HG03469 (cell line): ENCODE measurements around the gene SMG5.

Source experiments
- ATAC-seq: cut with Tn5 transposase; IDR thresholded peaks from one replicate; pipeline ENCODE4 v1.9.1; 2021; ENCODE audit warnings: mild to moderate bottlenecking, moderate library complexity, moderate number of reproducible peaks; ENCODE audit not compliant: unreplicated experiment

The SMG5 gene

DNA sequence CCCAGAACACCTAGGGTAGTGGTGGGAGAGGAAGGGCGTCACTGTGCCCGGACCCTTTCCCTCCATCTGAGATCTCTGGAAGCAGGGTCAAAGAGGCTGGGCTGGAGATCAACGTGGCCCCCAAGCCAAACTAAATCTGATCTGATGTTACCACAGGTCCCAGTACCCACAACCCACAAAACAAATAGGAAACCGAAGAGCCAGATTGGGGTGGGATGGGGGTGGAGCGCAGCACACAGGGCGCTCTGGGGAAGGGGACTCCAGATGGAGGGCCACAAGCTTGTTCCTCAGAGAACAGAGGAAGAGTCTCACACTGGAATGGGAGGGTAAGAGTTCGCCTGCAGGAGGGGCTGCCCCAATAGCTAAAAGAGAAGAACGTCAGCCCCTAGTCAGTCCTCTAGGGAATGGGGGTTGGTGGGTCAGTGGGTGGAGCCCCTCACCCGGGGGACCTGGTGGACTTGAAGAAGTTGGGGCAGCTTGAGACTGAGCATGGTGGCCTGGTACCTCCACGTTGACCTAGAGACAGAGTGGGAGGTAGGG, 36.3 kb downstream of the SMG5 start:
- ATAC-seq: no peak

DNA sequence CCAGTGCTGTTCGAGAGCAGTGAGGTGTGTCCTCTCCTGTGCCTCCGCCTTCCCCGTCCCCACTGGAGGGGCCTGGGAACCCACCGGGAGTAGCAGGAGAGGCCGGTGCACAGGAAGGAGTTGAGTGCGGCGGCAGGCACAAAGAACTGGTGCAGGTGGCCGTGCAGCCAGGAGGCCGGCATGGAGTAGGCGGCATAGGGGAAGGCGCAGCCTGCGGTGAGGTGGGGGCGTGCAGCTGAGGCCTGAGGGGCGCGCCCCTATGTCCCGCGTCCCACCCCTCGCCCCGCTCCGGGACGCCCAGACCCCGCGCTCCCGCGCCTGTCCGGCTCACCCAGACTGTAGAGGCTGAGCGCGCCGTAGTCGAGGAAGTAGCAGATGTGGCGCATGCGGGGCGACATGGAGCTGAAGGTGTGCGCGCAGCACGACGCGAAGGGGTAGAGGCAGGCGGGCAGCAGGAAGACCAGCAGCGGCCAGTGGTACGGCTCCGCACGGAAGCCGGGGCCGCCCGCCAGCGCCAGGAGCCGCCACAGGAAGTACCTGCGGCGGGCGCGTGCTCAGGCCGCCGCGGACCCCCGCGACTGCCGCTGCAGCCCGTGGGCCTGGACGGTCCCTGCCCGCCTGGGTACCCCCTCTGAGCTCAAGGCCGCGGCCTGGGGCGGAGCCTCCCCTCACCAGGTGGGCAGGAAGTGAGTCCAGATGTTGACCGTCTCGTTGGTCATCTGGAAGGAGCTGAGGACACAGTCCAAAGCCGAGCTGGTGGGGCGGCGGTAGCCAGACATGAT, 37.0 kb downstream of the SMG5 start:
- ATAC-seq: no peak

DNA sequence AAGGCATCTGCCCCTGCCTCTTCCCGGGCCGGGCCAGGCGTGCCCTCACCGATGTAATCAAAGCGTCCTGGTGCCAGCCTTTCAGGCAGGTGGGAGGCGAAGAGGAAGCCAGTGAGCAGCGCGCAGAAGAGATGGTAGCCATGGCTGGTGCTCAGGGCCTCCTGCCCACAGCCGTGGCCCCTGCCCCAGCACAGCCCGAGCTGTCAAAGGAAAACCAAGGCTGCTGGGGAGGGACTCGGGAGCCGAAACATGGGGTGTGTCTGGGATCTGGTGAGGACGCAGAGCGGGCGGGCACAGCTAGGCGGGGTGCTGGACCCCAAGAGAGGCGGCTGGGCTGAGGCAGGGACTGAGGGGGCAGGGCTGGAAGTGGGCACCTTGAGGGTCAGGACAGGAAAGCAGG, 37.9 kb downstream of the SMG5 start:
- ATAC-seq: no peak

DNA sequence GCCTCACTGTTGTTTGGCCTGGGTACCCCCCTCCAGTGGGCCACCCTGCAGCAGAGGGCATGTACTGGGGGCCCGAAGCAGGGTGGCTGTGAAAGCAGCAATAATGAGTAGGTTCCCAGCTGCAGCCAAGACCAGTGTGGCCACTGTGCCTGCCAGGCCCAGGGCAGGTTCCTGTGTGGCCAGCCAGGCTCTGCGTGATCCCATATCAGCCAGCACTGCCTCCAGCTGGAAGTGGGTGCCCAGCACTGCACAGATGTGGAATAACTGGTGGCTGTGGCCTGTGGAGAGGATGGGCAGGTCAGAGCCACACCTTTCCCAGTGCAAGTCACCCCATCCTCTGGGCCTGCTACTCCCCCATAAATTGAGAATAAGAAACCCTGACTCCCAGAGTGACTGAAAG, 38.5 kb downstream of the SMG5 start:
- no peak for ATAC-seq

DNA sequence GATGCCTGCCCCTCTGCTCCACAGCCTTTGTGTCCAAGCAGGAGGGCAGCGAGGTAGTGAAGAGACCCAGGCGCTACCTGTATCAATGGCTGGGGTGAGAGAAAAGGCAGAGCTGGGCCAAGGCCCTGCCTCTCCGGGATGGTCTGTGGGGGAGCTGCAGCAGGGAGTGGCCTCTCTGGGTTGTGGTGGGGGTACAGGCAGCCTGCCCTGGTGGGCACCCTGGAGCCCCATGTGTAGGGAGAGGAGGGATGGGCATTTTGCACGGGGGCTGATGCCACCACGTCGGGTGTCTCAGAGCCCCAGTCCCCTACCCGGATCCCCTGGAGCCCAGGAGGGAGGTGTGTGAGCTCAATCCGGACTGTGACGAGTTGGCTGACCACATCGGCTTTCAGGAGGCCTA, 39.9 kb downstream of the SMG5 start:
- ATAC-seq: no peak

DNA sequence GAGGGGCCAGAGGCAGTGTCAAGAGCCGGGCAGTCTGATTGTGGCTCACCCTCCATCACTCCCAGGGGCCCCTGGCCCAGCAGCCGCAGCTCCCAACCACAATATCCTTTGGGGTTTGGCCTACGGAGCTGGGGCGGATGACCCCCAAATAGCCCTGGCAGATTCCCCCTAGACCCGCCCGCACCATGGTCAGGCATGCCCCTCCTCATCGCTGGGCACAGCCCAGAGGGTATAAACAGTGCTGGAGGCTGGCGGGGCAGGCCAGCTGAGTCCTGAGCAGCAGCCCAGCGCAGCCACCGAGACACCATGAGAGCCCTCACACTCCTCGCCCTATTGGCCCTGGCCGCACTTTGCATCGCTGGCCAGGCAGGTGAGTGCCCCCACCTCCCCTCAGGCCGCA, 40.7 kb downstream of the SMG5 start, which contains the start of gene BGLAP:
Gene BGLAP, plus strand, starts transcription at position 259 of the 400 bp plus-strand sequence. Its CDS starts 48 bp downstream, at position 307.
- no peak for ATAC-seq

DNA sequence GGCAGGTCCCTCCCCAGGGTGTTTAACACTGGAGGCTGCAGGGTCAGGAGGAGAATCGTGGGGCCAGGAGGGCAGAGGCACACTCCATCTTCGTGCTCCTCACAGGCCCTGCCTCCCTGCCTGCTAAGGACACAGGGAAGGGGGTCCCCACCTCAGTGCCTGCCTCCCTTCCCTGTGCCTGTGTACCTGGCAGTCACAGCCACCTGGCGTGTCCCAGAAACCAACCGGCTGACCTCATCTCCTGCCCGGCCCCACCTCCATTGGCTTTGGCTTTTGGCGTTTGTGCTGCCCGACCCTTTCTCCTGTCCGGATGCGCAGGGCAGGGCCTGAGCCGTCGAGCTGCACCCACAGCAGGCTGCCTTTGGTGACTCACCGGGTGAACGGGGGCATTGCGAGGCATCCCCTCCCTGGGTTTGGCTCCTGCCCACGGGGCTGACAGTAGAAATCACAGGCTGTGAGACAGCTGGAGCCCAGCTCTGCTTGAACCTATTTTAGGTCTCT, 41.3 kb downstream of the SMG5 start:
- no peak for ATAC-seq

DNA sequence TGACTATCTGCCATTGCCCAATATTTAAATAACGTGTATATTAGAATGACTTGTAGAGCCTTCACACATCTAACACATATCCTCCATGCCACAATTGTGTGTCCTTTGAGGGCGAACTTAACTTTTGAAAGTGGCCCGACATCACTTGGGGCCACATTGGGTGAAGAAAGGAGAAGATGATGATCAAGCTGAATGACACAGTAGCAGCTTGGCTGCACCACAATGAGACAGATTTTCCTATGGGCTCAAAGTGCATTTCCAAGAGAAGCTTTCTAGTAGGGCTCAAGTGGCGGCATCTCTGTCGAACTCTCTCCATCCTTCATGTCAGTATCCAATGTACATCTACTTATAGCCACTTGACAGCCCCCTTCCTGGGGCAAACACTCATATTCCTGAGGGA, 44.4 kb downstream of the SMG5 start:
- ATAC-seq: no peak

DNA sequence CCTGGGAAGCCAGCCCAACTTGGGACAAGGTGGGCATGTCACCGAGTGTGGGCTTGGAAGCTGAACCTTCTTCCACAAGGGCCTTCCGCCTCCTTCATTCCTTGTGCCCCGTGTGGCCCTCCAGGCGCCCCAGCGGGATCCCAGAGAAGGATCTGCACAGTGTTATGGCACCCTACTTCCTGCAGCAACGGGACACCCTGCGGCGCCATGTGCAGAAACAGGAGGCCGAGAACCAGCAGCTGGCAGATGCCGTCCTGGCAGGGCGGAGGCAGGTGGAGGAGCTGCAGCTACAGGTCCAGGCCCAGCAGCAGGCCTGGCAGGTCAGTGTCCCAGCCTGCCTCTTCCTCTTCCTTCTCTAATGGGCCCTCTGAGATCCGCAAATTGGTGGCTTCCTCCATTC, 46.5 kb downstream of the SMG5 start:
- ATAC-seq: no peak

DNA sequence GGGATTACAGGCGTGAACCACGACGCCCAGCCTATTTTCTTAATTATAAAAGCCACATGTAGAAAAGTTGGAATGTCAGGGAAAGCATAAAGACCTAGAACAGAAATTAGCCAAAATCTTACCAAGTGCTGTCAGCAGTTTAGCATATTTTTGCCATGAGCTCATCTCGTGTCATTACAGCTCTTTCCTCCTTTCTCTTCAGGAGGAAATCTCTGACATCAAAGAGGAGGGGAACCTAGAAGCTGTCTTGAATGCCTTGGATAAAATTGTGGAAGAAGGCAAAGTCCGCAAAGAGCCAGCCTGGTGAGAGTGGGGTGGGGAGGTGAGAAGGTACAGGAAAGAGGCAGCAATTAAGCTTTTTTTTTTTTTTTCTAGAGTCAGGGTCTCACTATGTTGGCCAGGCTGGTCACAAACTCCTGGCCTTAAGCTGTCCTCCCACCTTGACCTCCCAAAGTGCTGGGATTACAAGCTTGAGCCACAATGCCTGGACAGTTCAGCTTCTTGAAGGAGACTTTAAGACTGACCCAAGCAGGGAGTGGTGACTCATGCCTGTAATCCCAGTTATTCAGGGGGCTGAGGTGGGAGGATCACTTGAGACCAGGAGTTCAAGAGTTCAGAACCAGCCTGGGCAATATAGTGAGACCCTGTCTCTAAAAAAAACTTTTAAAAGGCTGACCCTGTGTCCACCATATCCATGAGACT, 49.0 kb downstream of the SMG5 start:
- ATAC-seq: no peak

DNA sequence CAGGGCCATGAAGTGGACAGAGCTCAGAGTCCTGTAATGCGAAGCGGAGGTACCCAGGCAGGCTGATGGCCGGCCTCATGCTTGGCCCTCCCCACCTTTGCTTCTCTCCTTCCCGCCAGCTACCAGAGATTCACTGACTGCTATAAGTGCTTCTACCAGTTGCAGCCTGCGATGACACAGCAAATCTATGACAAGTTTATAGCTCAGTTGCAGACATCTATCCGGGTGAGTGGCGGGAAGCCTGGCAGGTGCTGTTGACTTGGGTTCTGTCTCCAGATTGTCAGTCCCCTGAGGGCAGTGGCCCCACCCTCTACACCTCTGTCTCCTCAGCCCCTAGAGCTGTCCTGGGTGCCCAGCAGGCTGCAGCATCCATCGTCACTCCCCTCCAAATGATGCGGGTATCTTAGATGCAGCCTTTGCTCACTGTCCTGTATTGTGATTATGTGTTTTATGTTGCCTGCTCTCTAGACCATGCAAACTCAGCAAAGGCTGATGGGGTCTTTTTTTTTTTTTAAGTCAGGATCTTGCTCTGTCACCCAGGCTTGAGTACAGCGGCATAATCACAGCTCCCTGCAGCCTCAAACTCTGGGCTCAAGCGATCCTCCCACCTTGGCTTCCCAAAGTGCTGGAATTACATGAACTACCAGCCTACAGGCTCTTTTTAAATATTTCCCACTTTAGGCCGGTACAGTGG, 50.3 kb downstream of the SMG5 start:
- ATAC-seq: no peak

DNA sequence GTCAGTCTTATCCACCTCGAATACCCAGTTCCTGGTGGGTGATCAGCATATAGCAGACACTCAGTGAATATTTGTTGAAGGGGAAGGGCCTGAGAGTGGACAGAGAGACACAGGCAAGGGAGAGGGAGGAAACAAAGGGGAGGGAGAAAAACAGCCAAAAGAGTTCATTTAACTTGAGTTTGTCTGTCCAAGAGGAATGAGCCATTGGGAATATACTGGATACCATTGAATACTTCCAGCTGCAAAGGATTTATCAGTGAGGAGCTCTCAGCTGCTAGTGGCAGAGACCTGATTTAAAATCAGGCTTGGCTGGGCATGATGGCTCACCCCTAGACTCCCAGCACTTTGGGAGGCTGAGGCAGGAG, 52.2 kb downstream of the SMG5 start:
- no peak for ATAC-seq

DNA sequence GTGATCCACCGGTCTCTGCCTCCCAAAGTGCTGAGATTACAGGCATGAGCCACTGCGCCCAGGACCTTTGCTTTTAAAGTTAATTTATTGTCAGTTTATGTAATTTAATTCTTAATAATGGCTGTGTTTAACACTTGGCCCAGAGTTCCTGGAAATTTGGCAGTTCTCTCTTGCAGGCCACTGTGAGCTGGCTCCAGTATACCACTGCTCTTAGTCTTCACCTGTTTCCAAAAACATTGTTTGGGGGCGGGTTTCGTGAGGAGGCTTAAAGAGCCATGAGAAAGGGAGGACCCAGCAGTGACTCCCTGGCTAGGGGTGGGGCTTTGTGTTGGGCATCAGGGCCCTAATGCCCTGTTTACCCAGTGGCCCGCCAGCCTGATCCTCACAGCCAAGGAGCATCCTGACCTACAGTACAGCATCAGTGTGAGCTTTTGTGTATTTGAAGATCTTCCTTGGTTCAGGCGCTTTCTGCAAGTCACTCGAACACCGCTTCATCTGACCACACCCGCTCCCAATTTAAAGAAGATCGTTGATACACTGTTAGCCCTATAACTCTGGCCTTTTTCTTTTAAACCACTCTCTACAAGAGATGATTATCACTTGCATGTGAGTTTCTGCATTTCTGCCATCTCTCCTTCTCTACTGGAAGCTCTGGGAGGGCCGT, 52.7 kb downstream of the SMG5 start:
- no peak for ATAC-seq

DNA sequence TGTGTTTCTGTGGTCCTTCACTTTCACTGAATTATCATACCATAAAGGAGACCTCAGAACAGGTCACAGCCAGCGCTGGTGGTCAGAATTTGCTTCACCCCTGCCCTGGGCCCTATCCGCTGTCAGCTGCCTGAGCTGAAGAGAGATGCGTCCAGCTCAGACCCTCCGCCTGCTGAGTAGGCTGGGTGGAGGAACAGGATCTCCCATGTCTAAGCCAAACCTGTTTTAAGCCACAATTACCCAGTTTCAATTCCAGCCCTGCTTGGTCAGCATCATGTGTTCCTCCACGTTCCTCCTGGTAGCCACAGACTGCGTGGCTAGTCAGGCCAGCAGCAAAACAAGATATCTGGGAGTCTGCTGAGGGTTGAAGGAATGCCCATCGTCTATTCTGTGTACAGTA, 54.1 kb downstream of the SMG5 start:
- ATAC-seq: no peak

DNA sequence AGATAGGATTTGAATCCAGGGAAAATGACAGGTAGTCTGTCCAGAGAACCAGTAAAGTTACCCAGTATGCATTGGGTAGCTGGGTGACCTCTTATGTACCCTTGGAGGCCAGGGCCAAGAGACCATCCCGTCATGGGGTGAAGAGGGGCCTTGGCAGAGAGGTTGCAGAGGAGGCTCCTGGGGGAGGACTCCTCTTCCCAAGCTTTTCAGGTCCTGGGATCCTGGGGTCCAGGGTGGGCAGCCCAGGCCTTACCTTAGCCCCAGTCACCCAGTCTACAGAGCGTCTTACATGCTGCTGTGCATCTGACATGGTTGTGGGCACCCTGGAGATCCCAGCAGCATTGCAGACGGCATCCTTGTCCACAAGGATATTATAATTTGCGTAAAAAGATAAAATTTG, 55.8 kb downstream of the SMG5 start:
- no peak for ATAC-seq

DNA sequence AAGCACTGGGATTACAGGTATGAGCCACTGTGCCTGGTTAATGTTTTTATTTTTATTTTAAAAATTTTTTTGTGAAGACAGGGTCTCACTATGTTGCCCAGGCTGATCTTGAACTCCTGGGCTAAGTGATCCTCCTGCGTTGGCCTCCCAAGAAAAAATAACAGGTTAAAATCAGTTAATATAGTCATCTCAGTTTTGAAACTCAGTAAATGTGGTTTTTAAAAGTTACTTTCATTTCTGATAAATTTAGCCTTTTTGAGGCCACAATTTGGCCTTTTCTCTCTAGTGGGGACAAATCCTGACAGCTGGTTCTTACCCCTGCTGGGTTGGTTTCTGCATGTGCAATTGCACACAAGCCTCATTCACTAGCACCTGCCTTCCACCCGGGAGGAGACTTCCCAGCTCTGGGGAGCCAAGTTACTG, 56.5 kb downstream of the SMG5 start:
- no peak for ATAC-seq

DNA sequence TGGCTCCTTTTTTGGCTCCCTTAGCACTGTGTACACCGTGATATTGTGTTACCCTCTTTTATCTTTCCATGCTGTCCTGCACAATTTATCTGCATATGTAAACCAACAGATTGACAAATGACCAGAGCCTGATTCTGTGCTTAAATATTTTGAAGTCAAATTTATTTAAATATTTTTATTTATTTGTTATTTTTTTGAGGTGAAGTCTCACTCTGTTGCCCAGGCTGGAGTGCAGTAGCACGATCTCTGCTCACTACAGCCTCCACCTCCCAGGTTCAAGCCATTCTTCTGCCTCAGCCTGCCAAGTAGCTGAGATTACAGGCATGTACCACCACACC, 57.0 kb downstream of the SMG5 start:
- no peak for ATAC-seq

DNA sequence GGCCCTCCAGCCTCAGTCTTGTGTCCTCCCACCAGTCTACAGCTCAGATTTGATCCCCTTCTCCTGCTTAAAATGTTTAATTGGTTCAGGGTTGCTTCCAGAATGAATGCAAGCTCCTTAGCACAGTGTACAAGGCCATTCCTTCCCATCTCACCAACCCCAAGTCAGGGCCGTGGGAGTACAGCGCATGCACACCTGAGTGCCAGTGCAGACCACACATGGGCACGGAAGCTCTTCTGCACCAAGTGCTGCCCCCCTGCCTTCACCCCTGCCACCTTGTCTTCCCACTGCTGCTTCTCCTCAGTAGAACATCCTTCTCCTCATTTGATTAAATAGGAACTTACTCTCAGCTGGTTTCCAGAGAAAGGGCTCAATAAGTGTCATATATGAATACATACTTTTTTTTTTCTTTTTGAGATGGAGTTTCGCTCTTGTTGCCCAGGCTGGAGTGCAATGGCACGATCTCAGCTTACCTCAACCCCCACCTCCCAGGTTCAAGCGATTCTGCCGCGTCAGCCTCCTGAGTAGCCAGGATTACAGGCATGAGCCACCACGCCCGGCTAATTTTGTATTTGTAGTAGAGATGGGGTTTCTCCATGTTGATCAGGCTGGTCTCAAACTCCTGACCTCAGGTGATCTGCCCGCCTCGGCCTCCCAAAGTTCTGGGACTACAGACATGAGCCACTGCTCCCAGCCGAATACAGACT, 60.5 kb downstream of the SMG5 start:
- ATAC-seq: no peak

DNA sequence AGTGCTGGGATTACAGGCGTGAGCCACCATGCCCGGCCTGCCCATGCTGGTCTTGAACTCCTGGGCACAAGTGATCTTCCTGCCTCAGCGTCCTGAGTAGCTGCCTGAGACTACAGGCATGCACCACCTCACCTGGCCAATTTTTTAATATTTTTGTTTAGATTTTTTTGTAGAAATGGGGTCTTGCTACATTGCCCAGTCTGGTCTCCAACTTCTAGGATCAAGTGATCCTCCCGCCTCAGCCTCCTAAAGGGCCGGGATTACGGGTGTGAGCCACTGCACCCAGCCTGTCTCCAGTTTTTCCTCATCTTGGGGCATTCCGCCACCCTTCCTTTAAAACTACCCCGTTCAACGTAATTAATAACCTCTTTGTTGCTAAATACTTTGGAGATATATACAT, 62.4 kb downstream of the SMG5 start:
- no peak for ATAC-seq

DNA sequence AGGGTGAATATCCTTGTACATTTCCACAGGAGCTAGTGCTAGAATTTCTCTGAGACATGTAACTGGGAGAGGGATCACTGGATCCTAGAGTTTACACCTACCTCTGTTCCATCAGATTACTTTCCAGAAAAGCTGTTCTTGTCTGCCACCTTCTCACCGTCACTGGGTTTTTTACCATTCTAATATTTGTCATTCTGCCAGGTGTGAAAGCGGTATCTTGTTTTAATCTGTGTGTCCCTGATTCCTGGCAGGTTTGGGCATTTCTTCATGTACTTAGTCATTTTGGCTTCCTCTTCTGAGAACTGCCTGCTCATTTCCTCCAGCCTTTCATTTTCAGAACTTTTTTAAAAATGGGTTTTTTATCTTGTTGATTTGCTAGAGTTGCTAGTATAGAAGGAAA, 64.8 kb downstream of the SMG5 start:
- no peak for ATAC-seq
